GM20000 (cell line): ENCODE results near the gene CEMIP.
A peak's percentile ranks its signal among the peaks of the same experiment; 100 is the strongest.

Experiments used
- DNase-seq: peaks from one replicate; pipeline ENCODE4 v3.0.0; 2012; ENCODE audit warnings: low spot score
- TF ChIP-seq, protein P1 (sequence below): IDR thresholded peaks from 2 replicates; pipeline ENCODE4 v1.5.1; 2012; ENCODE audit warnings: mild to moderate bottlenecking, control low read depth; ENCODE audit errors: extremely low read depth, missing control alignments

The CEMIP gene

DNA sequence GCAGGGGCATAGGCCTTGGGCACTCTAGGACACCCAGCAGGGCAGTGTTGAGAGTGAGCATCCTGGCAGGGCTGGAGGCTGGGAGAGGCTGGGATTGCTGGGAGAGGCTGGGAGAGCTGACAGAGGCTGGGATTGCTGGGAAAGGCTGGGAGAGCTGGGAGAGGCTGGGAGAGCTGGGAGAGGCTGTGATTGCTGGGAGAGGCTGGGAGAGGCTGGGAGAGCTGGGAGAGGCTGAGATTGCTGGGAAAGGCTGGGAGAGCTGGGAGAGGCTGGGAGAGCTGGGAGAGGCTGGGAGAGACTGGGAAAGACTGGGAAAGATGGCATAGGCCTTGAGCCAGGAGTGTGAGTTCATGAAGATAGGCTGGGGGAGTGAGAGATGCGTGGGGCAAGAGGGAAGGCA is 132.7 kb downstream of the CEMIP start:
- DNase-seq = no peak
- TF ChIP-seq, protein P1, sequence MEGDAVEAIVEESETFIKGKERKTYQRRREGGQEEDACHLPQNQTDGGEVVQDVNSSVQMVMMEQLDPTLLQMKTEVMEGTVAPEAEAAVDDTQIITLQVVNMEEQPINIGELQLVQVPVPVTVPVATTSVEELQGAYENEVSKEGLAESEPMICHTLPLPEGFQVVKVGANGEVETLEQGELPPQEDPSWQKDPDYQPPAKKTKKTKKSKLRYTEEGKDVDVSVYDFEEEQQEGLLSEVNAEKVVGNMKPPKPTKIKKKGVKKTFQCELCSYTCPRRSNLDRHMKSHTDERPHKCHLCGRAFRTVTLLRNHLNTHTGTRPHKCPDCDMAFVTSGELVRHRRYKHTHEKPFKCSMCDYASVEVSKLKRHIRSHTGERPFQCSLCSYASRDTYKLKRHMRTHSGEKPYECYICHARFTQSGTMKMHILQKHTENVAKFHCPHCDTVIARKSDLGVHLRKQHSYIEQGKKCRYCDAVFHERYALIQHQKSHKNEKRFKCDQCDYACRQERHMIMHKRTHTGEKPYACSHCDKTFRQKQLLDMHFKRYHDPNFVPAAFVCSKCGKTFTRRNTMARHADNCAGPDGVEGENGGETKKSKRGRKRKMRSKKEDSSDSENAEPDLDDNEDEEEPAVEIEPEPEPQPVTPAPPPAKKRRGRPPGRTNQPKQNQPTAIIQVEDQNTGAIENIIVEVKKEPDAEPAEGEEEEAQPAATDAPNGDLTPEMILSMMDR = no peak

DNA sequence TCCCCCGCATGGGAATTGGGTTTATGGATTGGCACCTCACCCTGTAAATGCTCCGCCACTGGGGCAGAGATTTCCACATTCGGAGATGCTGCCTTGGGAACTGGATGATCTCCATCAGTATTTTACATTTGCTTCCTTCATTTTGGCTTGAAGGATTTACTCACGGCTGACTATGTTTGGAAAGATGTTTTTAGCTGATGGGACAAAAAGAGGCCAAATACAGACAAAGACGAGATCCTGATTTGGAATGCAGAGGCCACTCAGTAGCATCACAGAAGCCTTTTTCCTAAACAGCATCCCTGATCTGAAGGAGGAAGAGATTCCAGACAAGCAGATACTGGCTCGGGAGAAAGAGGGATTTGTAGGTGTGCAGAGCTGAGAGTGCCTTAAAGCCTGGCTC is 133.5 kb downstream of the CEMIP start:
- TF ChIP-seq, protein P1 = no peak
- no peak for DNase-seq

DNA sequence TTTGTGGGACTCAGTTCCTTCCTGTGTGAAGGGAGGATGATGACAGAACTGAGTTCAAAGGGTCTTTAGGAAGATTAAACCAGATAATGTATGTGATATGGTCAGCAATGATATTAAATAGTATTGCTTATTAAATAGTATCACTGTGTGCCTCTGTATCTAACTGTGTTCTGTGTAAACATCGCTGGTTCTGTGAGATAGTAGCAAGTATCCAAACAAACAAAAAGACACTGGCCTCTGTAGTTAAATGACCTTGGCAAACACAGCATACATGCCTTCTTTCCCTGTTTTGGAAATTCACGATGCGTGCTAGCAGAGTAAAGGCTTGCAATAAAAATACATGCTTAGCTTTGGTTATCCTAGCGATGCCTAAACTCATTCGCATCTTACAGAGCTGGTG is 134.4 kb downstream of the CEMIP start:
- DNase-seq = no peak
- TF ChIP-seq, protein P1 = no peak

DNA sequence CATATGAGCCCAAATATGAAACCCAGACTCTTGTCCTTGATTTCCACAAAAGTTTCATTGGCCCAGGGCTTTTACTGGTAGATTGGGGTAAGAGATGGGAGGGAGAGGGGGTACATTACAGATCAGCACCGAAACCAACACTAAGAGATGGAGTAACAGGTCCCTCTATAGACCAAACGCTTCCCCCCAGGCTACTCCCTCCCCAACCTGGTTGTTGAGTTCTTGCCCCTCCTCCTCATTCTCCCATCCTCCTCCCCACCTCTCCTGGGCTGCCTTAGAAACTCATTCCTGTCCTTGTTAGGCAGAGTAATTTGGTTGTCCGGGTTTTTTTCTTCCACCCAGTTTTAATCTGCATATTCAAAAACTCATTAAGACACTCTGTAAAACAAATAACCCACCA is 136.3 kb downstream of the CEMIP start:
- DNase-seq = no peak
- TF ChIP-seq, protein P1 = no peak

DNA sequence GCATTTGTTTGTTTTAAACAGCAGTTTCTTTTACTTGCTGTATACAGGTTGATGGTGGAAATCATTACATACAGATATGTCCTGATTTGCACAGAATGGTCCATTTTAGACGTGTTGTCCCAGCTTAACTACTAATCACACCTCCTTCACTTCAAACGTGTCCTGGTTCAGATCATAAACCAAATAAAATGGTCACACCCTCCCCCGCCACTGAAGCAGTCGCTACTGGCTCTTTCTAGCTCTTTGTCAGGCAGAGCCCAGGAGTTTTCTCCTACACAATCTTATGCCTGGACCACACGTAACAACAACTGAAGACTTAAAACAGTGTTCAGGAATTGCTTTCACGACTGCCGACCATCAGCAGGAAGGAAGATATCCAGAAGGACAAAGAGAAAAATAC is 136.9 kb downstream of the CEMIP start:
- no peak for DNase-seq
- TF ChIP-seq, protein P1 = no peak

DNA sequence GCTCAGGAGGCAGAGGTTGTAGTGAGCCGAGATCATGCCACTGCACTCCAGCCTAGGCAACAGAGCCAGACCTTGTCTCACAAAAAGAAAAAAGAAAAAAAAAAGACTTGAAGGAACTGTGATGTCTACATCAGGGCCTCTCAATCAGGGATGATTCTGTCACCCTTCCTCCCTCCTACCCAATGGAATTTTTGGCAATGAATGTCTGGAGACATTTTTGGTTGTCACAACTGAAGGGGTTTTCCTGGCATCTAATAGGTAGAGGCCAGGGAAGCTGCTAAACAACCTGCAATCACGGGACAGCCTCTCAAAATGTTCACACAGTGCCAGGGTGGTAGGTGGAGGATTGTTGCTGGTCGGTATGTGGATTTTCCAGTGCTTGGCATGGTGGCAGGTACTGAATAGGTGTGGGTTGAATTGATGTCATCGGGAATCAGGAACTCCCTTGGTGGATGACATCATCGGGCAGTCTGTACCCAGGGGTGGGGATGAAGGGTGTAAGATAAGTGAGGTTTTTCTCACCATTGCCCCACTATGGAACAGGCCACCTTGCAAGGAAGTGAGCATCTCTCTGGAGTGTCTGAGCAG is 139.1 kb downstream of the CEMIP start:
- DNase-seq = no peak
- TF ChIP-seq, protein P1 = no peak

DNA sequence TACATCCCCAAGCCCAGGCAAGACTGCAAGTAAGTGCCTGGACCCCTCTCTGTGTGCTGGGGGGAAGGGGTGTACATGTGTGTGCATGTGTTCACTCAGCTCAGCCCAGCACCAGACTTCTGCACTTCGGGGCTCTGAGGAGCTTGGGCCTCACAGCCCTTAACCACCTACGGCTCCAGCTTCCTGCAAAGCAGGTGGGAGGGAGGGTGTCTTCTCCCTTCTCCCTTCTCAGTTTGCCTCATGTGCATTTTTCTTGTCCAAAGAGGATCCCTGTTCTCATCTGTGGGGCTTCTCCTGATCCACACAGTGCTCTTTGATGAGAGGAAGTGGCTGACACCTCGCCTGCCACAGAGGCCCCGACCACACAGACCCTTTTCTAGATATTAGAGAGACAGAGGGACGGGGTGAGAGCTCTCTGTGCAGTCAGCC is 141.1 kb downstream of the CEMIP start:
- DNase-seq = peak; percentile 22
- TF ChIP-seq, protein P1 = no peak
